Activated CD4-positive, alpha-beta T cell treated with anti-CD3 and anti-CD28 coated beads for 36 hours (primary cell): ENCODE measurements around the gene SCN5A. TPM values are rescaled to one million over a fixed set of nuclear protein-coding genes. Genes with fewer than 3 reads are reported as not detected.

Experiments used
- ATAC-seq: fragments of 200-7000 bp; cut with Tn5 transposase; one replicate; pipeline ENCODE4 v1.10.0; 2021; ENCODE audit warnings: mild to moderate bottlenecking, moderate library complexity
- CTCF ChIA-PET: fragments of 350-600 bp; sonication (Branson Sonifier 250); formaldehyde crosslinking; loops from one replicate; lab custom pipeline; 2021; ENCODE audit warnings: antibody characterized with exemption; lab: Charles Lee
- POLR2A ChIA-PET: fragments of 350-600 bp; sonication (Branson Sonifier 250); formaldehyde crosslinking; loops from one replicate; lab custom pipeline; 2021; ENCODE audit warnings: antibody characterized with exemption, inconsistent platforms; lab: Charles Lee
- DNase-seq: peaks from one replicate; pipeline ENCODE4 v3.0.0-alpha.2; 2020
- H3K27ac Mint-ChIP-seq: one replicate; pipeline ENCODE4 v1.8.0; 2021; ENCODE audit warnings: mixed read lengths
- H3K27me3 Mint-ChIP-seq: one replicate; pipeline ENCODE4 v1.8.0; 2021; ENCODE audit warnings: mixed read lengths
- H3K36me3 Mint-ChIP-seq: one replicate; pipeline ENCODE4 v1.8.0; 2021; ENCODE audit warnings: low read depth, mixed read lengths
- H3K4me1 Mint-ChIP-seq: one replicate; pipeline ENCODE4 v1.8.0; 2021; ENCODE audit warnings: mixed read lengths
- H3K4me3 Mint-ChIP-seq: one replicate; pipeline ENCODE4 v1.8.0; 2021; ENCODE audit warnings: mild to moderate bottlenecking, moderate library complexity, mixed read lengths
- H3K9me3 Mint-ChIP-seq: one replicate; pipeline ENCODE4 v1.8.0; 2021; ENCODE audit warnings: low read depth, mixed read lengths
- intact Hi-C, 2 experiments: fragments of 100-400 bp; cut with DNase I in 1 of 2; cut with micrococcal nuclease in 1 of 2; formaldehyde crosslinking; loops; one replicate each; pipeline versions ENCODE4 v1.14.2 to v1.15.1; 2022 to 2024; cut with DNase I, micrococcal nuclease
- total RNA-seq, 2 experiments: library from RNA; stranded (reverse); gene quantifications; one replicate each; pipeline ENCODE4 v1.2.3, GENCODE V29; 2021

Gene SCN5A
- total RNA-seq, 2 experiments from 2014 or later, result 0.14 to 0.39 TPM

DNA sequence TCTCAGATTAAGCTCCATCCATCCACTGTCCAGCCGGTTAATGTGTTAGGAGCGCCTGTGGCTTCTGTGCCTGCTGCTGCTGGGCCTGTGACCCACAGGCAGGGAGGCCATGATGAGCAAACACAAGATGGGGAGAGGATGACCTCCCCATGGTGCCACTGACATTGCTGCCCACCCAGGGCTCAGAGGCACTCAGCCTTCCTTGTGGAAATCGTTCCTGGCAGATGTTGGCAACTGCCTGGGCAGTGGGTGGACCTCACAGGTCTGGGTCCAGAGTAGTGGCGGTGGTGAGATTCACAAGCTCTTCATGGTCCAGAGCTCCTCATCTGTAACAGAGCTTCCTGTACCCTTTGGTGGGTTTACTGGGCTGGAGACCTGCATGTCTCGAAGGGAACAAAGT lies 38.6 kb downstream of the SCN5A start:
- Mint-ChIP-seq H3K4me1 (no peaks in the 10 kb centered on the region), H3K36me3 (no peaks in the 10 kb centered on the region), H3K4me3 (no peak overlapping the region), H3K27me3 (no peaks in the 10 kb centered on the region), H3K27ac (no peak overlapping the region), H3K9me3 (no peaks in the 10 kb centered on the region)
- no peak for DNase-seq
- ChIA-PET CTCF (no interaction called here), POLR2A (no interaction called here)
- intact Hi-C loops, result no loop called here
- ATAC-seq, result no peak

DNA sequence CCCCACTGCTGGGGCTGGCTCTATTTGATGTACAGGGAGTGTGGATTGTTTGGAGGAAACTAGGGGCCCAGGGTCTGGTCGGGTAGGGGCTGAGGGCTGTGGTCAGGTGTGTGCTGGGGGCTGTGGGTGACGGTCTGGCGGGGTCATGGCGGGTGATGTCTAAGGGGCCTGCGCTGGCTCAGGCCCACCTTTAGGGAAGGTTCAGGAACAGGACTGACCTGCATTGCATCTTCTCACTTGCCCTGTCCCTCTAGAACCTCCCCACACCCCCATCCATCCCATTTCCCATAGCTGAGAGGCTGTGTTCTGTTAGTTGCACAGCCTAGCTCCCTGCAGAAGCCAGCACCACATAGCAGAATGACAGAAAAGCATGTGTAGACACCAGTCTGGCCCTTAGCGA lies 39.1 kb downstream of the SCN5A start:
- no peaks in the 10 kb centered on the region for H3K27me3 Mint-ChIP-seq
- no peak overlapping the region for H3K4me3 Mint-ChIP-seq
- CTCF ChIA-PET, result no interaction called here
- H3K27ac Mint-ChIP-seq, result no peak overlapping the region
- H3K36me3 Mint-ChIP-seq, result no peaks in the 10 kb centered on the region
- intact Hi-C loops, result no loop called here
- ATAC-seq, result no peak
- H3K9me3 Mint-ChIP-seq, result no peaks in the 10 kb centered on the region
- no peak for DNase-seq
- H3K4me1 Mint-ChIP-seq, result no peaks in the 10 kb centered on the region
- POLR2A ChIA-PET, result no interaction called here

DNA sequence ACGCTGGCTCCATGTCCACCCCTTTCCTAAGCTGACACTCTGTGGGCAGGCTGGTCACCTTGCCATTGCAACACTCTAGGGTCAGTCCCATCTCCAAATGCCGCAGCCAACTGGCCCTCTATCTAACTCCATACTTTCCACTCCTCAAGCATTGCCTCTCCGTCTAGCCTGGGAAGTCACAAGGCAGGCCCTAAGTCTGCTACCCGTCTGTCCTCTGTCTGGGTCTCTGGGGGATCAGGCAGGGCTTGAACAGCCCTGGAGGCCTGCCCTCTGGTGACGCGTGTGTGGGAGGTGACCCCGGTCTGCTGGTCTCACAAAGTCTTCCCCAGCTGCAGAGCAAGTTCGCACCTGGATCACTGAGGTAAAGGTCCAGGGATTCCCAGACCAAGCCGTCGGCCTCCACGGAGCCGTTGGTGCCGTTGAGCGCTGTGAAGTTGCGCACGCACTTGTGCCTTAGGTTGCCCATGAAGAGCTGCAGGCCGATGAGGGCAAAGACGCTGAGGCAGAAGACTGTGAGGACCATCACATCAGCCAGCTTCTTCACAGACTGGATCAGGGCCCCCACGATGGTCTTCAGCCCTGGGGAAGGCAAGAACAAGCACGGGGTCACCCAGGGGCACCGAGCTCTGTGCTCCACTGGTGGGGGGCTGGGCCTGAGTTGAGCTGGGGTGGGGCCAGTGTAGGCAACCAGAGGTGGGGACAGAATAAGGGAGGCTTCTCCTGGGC lies 39.9 kb downstream of the SCN5A start:
- no peaks in the 10 kb centered on the region for H3K4me1 Mint-ChIP-seq
- no peak for ATAC-seq
- intact Hi-C loops, result no loop called here

DNA sequence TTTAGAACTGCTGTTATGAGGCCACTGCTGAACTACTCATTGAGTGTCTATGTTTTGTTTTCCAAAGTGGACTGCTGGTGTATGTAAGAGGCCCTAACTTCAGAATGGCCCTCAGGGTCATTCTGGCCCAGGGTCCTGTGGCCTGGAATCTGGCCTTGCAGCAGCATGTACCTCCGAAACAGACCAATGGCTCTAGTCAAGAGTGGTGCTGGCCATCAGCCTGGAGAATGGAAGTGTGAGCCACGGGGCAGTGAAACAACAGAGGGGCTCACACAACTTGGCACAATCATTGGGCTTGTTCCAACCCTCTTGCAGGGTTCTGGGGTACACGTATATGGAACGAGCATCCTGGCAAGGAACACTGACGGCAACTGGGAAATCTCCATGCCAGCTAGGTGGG lies 40.5 kb downstream of the SCN5A start:
- intact Hi-C loops, result no loop called here
- ChIA-PET CTCF (no interaction called here), POLR2A (no interaction called here)
- no peaks in the 10 kb centered on the region for H3K4me1 Mint-ChIP-seq
- H3K27me3 Mint-ChIP-seq, result no peaks in the 10 kb centered on the region
- H3K4me3 Mint-ChIP-seq, result no peak overlapping the region
- H3K9me3 Mint-ChIP-seq, result no peaks in the 10 kb centered on the region
- H3K36me3 Mint-ChIP-seq, result no peaks in the 10 kb centered on the region
- DNase-seq (no peak), ATAC-seq (no peak)
- no peak overlapping the region for H3K27ac Mint-ChIP-seq

More for the DNA sequence above, 39.9 kb downstream of the SCN5A start:
- ChIA-PET CTCF (no interaction called here), POLR2A (no interaction called here)
- Mint-ChIP-seq H3K4me3 (no peak overlapping the region), H3K9me3 (no peaks in the 10 kb centered on the region), H3K27me3 (no peaks in the 10 kb centered on the region), H3K36me3 (no peaks in the 10 kb centered on the region), H3K27ac (no peak overlapping the region)
- DNase-seq, result no peak

DNA sequence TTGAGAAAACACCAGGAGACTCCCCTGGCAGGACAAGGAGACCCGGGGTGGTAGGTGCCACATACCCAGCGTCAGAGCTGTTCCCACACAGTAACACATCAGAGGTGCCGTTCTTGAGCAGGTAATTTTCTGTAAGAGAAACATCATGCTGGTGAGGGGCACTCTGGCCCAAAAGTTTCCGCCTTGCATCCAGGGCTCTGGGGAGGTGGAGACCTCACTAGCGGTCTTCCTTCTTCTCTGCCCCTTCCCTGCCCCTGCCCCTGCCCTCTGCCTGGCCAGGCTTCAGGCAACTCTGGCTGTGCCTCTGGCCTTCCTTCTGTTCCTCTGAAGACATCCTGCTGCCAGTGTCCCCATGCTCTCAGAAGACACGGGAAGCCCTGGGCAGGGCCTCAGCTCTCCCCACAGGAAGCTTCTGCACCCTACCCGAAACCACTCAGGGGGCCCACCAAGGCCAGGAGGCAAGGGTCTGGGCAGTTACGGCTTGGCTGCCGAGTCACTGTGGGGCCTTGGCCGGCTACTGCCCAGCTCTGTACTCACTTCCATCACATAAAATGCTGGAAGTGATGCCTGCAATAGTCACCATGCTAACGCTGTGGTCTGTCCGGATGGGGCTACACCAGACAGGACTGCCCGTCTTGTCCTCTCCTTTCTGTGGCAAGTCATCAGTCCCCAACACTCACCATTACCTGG lies 41.3 kb downstream of the SCN5A start:
- DNase-seq, result no peak
- CTCF ChIA-PET, result no interaction called here
- no peak for ATAC-seq
- no peaks in the 10 kb centered on the region for H3K4me1 Mint-ChIP-seq
- POLR2A ChIA-PET, result no interaction called here
- no peaks in the 10 kb centered on the region for H3K27me3 Mint-ChIP-seq
- no peaks in the 10 kb centered on the region for H3K36me3 Mint-ChIP-seq
- intact Hi-C loops, result no loop called here
- H3K9me3 Mint-ChIP-seq, result no peaks in the 10 kb centered on the region
- no peak overlapping the region for H3K27ac Mint-ChIP-seq
- H3K4me3 Mint-ChIP-seq, result no peak overlapping the region

DNA sequence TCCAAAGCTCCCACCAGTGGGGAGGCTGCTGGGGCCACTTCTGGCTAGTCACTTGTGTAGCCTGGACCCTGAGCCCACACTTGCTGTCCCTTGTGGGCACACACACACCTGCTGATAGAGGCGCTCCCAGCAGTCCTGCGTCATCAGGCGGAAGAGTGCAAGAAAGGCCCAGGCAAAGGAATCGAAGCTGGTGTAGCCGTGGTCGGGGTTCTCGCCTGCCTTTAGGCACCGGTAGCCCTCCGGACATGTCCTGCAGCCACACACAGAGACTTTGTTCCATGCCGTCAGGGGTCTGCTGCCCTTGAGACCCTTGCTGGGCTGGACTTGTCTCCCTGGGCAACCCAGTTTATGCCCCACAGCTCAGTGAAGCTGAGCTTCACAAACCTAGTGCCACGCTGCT lies 42.9 kb downstream of the SCN5A start:
- no peak for DNase-seq
- H3K9me3 Mint-ChIP-seq, result no peaks in the 10 kb centered on the region

DNA sequence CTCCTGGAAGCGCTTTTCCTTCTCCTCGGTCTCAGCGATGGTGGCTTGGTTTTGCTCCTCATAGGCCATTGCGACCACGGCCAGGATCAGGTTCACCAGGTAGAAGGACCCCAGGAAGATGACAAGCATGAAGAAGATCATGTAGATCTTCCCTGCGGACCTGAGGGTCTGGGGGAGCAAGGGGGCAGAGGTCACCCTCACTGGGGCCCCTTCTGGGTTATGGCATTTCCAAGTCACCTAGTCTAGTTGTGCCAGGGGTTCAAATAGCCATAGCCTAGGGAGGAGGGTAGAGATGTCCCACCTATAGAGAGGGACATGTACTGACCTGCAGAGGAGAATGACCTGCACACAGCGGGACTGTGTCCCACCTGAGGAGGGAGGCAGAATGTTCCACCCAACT lies 43.5 kb downstream of the SCN5A start:
- CTCF ChIA-PET, result no interaction called here
- Mint-ChIP-seq H3K27me3 (no peaks in the 10 kb centered on the region), H3K9me3 (no peaks in the 10 kb centered on the region), H3K36me3 (no peaks in the 10 kb centered on the region), H3K4me3 (no peak overlapping the region), H3K4me1 (no peaks in the 10 kb centered on the region), H3K27ac (no peak overlapping the region)
- POLR2A ChIA-PET, result no interaction called here
- DNase-seq (no peak), ATAC-seq (no peak)
- intact Hi-C loops, result no loop called here

More for the DNA sequence above, 42.9 kb downstream of the SCN5A start:
- ChIA-PET CTCF (no interaction called here), POLR2A (no interaction called here)
- H3K4me1 Mint-ChIP-seq, result no peaks in the 10 kb centered on the region
- no peak for ATAC-seq
- H3K4me3 Mint-ChIP-seq, result no peak overlapping the region
- H3K36me3 Mint-ChIP-seq, result no peaks in the 10 kb centered on the region
- intact Hi-C loops, result no loop called here
- H3K27ac Mint-ChIP-seq, result no peak overlapping the region
- H3K27me3 Mint-ChIP-seq, result no peaks in the 10 kb centered on the region

DNA sequence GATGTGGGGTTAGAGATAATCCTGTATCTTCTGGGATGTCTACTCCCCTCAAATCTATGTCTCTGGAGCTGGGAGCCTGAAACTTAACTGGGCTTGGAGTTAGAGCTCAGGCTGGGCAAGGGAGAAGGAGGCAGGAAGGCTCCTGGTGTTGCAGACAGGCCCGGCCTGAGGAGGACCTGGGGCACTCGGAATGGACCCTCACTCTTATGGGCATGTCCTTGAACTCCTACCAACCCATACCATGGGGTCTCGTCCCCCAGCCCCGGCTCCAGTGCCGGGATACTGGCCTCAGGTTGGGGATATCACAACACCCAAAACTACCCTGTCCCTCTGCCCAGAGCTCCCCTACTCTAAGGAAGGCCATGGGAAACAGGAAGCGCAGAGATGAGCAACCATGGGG lies 45.2 kb downstream of the SCN5A start:
- Mint-ChIP-seq H3K36me3 (no peaks in the 10 kb centered on the region), H3K27ac (no peak overlapping the region), H3K27me3 (no peaks in the 10 kb centered on the region), H3K4me1 (no peaks in the 10 kb centered on the region), H3K9me3 (no peaks in the 10 kb centered on the region), H3K4me3 (no peak overlapping the region)
- intact Hi-C loops, result no loop called here
- DNase-seq (no peak), ATAC-seq (no peak)
- ChIA-PET CTCF (no interaction called here), POLR2A (no interaction called here)

DNA sequence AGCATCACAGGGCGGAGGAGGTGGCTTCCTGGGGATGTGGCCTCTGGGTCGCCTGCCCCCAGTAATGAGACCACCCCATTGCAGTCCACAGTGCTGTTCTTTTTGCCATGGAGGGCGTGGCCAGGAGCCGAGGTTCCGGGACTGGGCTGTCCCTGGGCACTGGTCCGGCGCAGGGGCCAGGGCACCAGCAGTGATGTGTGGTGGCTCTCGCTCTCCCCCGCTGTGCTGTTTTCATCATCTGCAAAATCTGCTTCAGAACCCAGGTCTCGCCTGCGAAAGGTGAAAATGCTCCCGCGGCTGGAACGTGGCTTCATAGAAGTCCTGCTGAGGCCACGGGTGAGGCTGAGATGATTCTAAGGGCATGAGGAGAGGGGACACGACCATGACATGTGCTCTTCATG lies 45.8 kb downstream of the SCN5A start:
- ChIA-PET CTCF (no interaction called here), POLR2A (no interaction called here)
- Mint-ChIP-seq H3K4me3 (no peak overlapping the region), H3K27ac (no peak overlapping the region), H3K9me3 (no peaks in the 10 kb centered on the region), H3K27me3 (no peaks in the 10 kb centered on the region), H3K4me1 (no peaks in the 10 kb centered on the region), H3K36me3 (no peaks in the 10 kb centered on the region)
- intact Hi-C loops, result no loop called here
- no peak for ATAC-seq
- no peak for DNase-seq

DNA sequence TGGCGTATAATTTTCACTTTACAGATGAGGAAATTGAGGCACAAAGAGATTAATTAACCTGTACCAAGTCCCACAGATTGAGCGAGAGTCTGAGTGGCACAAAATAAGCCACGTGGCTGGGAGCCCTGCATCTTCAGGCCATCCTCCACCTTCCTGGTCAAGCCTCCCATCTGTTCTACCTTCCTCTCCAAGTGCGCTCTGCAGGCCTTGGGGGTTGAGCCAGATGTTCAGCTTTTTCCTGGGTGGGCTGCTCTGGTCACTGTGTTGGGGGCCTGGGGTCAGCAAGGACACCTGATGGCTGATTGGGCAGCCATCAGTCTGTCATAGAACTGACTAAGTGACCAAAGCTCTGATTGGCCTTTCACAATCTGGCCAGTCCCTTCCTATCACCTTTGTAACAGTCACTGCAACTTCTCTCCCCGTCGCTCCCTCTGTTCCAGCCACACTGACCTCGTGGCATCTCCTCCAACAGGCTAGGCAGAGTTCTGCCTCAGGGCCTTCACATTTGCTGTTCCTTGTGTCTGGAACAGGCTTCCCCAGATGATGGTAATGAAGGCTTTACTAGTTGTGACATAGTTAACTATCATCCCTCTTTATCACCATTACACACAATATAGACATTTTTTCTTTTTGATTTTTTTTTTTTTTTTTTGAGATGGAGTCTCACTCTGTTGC lies 46.8 kb downstream of the SCN5A start:
- no peak for ATAC-seq

DNA sequence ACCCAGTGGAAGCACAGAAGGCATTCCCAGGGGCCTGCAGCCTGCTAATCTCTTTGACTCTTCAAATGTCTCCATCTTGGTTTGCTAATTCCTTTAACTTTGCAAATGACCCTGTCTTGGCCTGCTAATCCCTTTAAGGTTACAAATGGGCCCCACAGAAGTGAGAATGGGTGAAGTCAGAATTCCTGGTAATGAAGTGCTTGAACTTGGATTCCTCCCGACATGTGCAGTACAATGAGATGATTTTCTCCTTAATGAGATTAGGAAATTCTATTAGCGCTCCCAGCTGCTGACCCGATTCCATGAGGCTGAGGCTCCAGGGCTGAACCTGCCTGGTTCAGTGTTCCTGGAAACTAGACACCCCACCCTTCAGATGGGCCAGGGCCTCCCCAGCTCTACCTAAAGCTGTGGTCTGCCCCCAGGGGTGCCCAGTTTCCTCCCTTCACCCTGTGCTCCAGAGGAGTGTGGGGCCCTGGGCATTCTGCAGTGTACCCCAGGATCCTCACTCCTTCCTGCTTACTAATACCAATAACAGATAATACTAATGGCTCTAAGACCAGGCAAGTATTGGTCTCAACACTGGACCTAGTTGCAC lies 47.4 kb downstream of the SCN5A start:
- ChIA-PET CTCF (no interaction called here), POLR2A (no interaction called here)
- no peaks in the 10 kb centered on the region for H3K4me1 Mint-ChIP-seq
- intact Hi-C loops, result no loop called here
- H3K4me3 Mint-ChIP-seq, result no peak overlapping the region
- H3K9me3 Mint-ChIP-seq, result no peaks in the 10 kb centered on the region
- DNase-seq (no peak), ATAC-seq (no peak)
- H3K27ac Mint-ChIP-seq, result no peak overlapping the region
- H3K27me3 Mint-ChIP-seq, result peaks cover 9% of the 10 kb centered on the region
- no peaks in the 10 kb centered on the region for H3K36me3 Mint-ChIP-seq

More for the DNA sequence above, 46.8 kb downstream of the SCN5A start:
- Mint-ChIP-seq H3K4me1 (no peaks in the 10 kb centered on the region), H3K36me3 (no peaks in the 10 kb centered on the region), H3K9me3 (no peaks in the 10 kb centered on the region), H3K27me3 (peaks cover 4% of the 10 kb centered on the region), H3K4me3 (no peak overlapping the region), H3K27ac (no peak overlapping the region)
- CTCF ChIA-PET, result no interaction called here
- POLR2A ChIA-PET, result no interaction called here
- no peak for DNase-seq
- intact Hi-C loops, result no loop called here
